Activated naive CD8-positive, alpha-beta T cell treated with anti-CD3 and anti-CD28 coated beads, Interleukin-2, amount 50 U/mL, for 24 hours (primary cell): Measurements from ENCODE around the gene FMN1.
"Not testable (repeated sequence)": the region's sequence is repeated elsewhere in the genome, so short reads cannot be mapped to it uniquely, and the experiment has no call there.

ENCODE experiments used
- ATAC-seq: fragments of 150-1000 bp; cut with Tn5 transposase; one replicate; pipeline ENCODE4 v1.10.0; 2021
- DNase-seq: peaks from one replicate; pipeline ENCODE4 v3.0.0; 2021
- H3K27ac Mint-ChIP-seq: one replicate; pipeline ENCODE4 v1.8.0; 2021; ENCODE audit warnings: mild to moderate bottlenecking, mixed read lengths
- H3K27me3 Mint-ChIP-seq: one replicate; pipeline ENCODE4 v1.8.0; 2021; ENCODE audit warnings: mixed read lengths
- H3K36me3 Mint-ChIP-seq: one replicate; pipeline ENCODE4 v1.8.0; 2021; ENCODE audit warnings: low read depth, mixed read lengths
- H3K4me1 Mint-ChIP-seq: one replicate; pipeline ENCODE4 v1.8.0; 2021; ENCODE audit warnings: mixed read lengths
- H3K4me3 Mint-ChIP-seq: one replicate; pipeline ENCODE4 v1.8.0; 2021; ENCODE audit warnings: mild to moderate bottlenecking, moderate library complexity, mixed read lengths
- H3K9me3 Mint-ChIP-seq: one replicate; pipeline ENCODE4 v1.8.0; 2021; ENCODE audit warnings: mixed read lengths

The FMN1 gene

DNA sequence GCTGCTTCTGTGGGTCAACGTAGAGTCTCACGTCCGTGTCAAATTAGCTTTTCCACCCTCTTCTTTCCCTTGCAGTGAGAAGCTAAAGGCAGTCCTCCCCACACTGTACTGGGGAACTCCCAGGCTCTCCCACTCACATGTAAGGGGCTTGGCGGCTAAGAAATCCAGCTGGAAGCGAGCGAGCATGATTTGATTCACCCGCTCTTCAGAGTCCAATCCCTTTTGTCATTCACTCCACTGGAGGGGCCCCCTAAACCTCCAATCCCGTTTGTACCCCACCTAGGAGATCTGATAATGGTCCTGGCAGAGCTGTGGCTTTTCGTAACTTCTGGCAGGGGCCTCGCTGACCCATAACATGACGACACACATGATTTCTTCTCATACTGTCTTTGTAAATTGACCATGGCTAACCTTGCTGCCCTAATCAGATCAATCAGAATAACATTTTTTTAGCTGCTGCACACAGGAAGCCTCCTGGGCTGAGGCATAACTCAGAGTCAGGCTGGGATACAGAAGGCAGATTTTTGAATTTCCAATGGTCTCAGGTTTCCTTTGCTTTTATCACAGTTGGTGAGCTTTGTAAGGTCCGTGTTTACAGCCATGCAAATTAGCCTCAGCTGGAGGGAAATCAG lies 241.5 kb downstream of the FMN1 start:
- Mint-ChIP-seq H3K9me3 (no peaks in the 10 kb centered on the region), H3K27ac (no peak overlapping the region)
- ATAC-seq = no peak

DNA sequence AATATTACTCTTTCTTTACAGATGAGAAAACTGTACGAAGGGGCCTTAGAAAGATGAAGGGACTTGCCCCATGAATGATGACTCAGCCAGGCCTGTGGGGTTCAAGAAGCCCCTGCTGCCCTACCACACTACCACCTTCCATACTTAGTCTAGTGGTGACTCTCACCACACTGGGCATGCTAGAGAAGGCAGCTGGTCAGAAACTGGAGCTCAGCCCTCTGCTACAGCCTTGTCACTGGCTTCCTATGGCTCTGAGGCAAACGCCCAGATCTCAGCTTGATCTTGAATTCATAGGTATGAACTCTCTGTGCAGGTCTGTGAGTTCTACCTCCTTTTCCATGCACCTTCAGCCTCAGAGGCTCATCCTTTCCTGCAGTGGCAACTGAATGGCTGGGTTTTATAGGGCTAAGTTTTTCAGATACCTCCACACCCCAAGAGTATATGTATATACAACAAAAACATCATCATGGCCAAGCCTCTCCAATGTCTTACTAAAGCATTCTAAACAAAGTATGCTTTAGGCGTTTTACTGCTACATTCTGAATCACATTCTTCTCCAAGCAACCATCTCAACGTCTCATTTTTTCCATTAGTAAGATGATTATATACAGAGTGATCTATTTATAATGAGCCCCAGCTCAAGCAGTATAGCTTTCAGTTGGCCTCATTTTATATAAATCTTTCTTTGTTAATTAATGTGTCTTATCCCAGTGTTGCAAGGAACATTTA lies 242.6 kb downstream of the FMN1 start:
- Mint-ChIP-seq H3K4me3 (no peak overlapping the region), H3K27me3 (no peaks in the 10 kb centered on the region), H3K4me1 (no peaks in the 10 kb centered on the region)

More for the DNA sequence above, 241.5 kb downstream of the FMN1 start:
- Mint-ChIP-seq H3K36me3 (no peaks in the 10 kb centered on the region), H3K4me3 (no peak overlapping the region), H3K4me1 (no peaks in the 10 kb centered on the region), H3K27me3 (peaks cover 5% of the 10 kb centered on the region)
- no peak for DNase-seq

DNA sequence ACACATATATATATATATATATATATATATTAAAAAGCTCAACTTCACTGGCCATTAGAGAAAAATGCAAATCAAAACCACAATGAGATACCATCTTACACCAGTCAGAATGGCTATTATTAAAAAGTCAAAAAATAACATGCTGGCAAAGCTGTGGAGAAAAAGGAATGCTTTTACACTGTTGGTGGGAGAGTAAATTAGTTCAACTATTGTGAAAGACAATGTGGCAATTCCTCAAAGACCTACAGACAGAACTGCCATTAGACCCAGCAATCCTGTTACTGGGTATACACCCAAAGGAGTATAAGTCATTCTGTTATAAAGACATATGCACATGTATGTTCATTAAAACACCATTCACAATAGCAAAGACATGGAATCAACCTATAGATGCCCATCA lies 244.5 kb downstream of the FMN1 start:
- H3K4me3 Mint-ChIP-seq, H3K27me3 Mint-ChIP-seq, H3K36me3 Mint-ChIP-seq, ATAC-seq, DNase-seq, H3K9me3 Mint-ChIP-seq, H3K27ac Mint-ChIP-seq, H3K4me1 Mint-ChIP-seq: not testable (repeated sequence)

More for the DNA sequence above, 242.6 kb downstream of the FMN1 start:
- Mint-ChIP-seq H3K27ac (no peak overlapping the region), H3K36me3 (no peaks in the 10 kb centered on the region), H3K9me3 (no peaks in the 10 kb centered on the region)
- ATAC-seq (no peak), DNase-seq (no peak)

DNA sequence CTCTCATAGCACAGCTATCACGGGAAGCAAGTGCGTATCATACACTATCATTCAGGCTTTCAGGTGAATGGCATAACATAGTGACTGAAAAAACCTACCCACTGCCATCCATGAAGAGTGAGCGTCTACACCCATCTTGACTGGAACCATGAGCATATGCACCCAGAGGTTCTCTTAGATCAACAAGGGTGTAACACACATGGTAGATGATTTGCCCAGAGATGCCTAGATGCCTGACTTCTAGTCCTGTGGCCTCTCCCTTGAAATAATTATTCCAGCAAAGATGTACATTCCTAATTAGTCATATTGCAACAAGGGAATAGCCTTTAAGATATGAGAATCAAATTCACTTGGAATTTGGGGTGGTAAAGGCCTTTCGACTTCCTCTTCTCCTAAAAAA lies 248.3 kb downstream of the FMN1 start:
- Mint-ChIP-seq H3K36me3 (no peaks in the 10 kb centered on the region), H3K4me3 (no peak overlapping the region), H3K9me3 (no peaks in the 10 kb centered on the region), H3K27ac (no peak overlapping the region), H3K27me3 (no peaks in the 10 kb centered on the region), H3K4me1 (no peaks in the 10 kb centered on the region)
- ATAC-seq = no peak
- DNase-seq = no peak

DNA sequence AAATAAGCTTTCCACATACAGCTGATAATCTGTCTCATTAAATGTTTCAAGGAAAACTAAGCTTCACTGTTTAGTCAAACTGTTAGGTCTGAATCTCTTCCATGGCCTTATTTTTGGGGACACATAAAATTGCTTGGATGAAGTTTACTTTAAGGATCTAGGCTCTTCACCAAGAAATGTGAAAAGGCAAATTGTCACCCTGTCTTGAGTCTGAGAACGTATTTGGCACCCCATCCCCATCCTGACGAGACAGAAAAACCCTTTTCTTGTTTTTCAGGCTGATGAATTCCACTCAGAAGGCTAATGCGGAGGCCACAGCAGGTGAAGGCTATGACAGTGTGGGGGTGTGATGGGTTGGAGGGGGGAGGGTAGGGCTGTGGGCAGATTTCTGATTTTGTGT lies 250.1 kb downstream of the FMN1 start:
- no peaks in the 10 kb centered on the region for H3K36me3 Mint-ChIP-seq
- H3K4me1 Mint-ChIP-seq = no peaks in the 10 kb centered on the region
- H3K27ac Mint-ChIP-seq = no peak overlapping the region
- no peaks in the 10 kb centered on the region for H3K27me3 Mint-ChIP-seq
- ATAC-seq (no peak), DNase-seq (no peak)
- H3K9me3 Mint-ChIP-seq = no peaks in the 10 kb centered on the region
- H3K4me3 Mint-ChIP-seq = no peak overlapping the region

DNA sequence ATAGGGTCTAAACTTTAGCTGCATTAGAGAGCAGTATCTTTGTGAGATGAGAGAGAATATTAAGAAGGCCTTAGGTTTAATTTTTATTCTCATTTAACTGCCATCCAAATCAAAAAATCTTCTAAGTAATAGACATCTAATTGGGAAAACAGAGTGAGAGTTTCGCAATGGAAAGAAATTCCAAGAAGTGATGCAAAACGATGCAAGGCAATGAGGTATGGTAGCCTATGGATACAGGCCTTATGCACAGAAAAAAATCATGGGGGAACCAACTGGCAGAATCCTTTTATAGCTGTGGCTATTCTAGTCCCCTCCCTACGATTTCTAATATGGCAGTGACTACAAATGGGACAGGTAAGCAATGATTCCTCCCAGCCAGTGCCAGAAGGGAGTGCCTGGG lies 250.8 kb downstream of the FMN1 start:
- ATAC-seq = no peak
- H3K4me1 Mint-ChIP-seq = no peaks in the 10 kb centered on the region
- H3K9me3 Mint-ChIP-seq = no peaks in the 10 kb centered on the region
- no peak overlapping the region for H3K4me3 Mint-ChIP-seq
- H3K27ac Mint-ChIP-seq = no peak overlapping the region
- H3K27me3 Mint-ChIP-seq = no peaks in the 10 kb centered on the region
- H3K36me3 Mint-ChIP-seq = no peaks in the 10 kb centered on the region
- DNase-seq = no peak

DNA sequence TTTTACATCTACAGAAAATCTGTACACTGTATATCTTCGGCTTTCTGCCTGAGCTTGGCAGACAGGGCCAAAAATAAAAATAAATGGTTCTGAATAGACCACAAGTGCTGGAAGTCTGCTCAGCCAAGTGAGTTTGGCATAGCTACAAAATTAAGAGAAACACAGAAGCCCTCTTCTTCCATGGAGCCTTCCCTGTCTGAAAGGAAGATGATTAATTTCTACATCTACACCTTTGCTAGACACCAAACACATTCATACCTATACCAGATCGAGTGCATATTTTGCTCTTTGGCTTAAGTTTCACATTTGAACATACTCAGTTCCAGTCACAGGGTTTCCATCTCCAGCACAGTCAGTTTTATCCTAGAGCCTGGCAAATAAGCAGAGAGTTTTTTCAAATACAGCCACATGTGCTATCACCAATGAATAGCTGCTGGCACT lies 252.1 kb downstream of the FMN1 start:
- no peak overlapping the region for H3K27ac Mint-ChIP-seq

DNA sequence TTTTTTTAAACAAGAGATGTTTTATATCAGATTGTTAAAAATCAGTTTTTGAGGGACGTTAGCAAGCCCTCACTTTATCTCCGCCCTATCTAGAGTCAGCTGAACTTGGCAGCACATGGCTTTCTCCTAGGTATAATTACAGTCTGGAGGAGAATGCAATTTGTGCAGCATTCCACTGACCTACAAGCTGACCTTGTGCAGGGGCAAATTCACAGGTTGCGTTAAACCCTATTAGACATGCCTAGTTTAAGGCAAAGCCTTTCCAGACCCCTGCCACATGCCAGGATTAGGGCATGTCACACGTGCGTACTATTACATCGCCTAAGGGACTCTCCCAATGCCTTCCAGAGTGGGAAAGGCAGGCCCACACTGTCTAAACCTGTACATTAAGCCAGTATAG lies 252.7 kb downstream of the FMN1 start:
- H3K4me3 Mint-ChIP-seq = no peak overlapping the region
- no peaks in the 10 kb centered on the region for H3K9me3 Mint-ChIP-seq
- H3K36me3 Mint-ChIP-seq = no peaks in the 10 kb centered on the region
- H3K4me1 Mint-ChIP-seq = no peaks in the 10 kb centered on the region
- H3K27me3 Mint-ChIP-seq = peaks cover 8% of the 10 kb centered on the region
- DNase-seq (no peak), ATAC-seq (no peak)
- peak overlapping the region; percentile 3 for H3K27ac Mint-ChIP-seq

More for the DNA sequence above, 252.1 kb downstream of the FMN1 start:
- no peak for DNase-seq
- ATAC-seq = no peak
- Mint-ChIP-seq H3K27me3 (peaks cover 6% of the 10 kb centered on the region), H3K9me3 (no peaks in the 10 kb centered on the region), H3K36me3 (no peaks in the 10 kb centered on the region), H3K4me1 (no peaks in the 10 kb centered on the region), H3K4me3 (no peak overlapping the region)

DNA sequence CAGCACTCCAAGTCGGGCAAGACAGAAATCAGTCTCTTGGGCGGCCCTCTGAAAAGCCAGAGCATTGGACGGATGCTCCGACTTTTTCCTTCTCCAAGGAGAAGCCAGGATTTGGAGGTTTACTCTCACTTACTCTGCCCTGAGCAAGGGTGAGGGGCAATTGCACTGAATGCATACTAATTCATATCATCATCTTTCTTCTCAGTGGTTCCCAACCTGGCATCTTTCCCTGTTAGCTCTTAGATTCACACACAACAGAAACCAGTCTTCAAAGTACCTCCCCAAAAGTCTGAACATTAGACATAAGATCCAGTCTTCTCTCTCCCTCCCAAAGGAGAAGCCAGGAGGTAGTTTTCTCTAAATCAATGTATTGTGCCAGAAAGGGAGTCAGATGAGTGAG lies 257.5 kb downstream of the FMN1 start:
- ATAC-seq (no peak), DNase-seq (no peak)
- Mint-ChIP-seq H3K36me3 (no peaks in the 10 kb centered on the region), H3K27me3 (peaks cover 28% of the 10 kb centered on the region), H3K4me1 (no peaks in the 10 kb centered on the region), H3K4me3 (no peak overlapping the region), H3K27ac (no peak overlapping the region), H3K9me3 (peaks cover 11% of the 10 kb centered on the region)

DNA sequence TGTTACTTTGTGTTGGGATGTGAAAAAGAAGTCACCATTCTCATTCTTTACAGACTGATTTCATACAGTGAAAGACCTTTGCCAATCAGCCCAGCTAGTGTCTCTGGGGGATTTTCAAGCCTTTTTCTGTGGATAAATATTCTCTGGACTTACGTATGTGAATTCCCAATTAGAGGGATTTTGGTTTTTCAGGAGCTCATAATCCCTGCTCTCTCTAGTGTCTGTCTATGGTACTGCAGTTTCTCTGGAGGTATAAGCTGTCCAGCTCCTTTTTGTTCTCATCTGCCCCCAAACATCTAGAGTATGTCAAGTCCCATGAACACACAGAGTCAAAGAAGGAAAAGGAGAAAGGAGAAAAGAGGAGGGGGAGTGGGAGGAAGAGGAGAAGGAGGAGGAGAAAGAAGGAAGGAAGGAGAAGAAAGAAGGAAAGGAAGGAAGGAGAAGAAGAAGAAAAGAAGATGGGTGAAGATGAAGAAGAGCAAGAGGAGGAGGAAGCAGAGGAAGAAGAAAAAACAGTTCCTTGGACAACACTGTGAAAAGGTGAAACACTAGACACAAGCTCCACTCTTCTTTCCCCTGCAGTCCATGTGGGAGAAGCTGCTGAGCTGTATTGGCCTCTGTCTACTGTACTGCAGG lies 258.1 kb downstream of the FMN1 start:
- peaks cover 28% of the 10 kb centered on the region for H3K27me3 Mint-ChIP-seq
- H3K27ac Mint-ChIP-seq = no peak overlapping the region
- H3K4me3 Mint-ChIP-seq = no peak overlapping the region
- DNase-seq (no peak), ATAC-seq (no peak)
- peaks cover 11% of the 10 kb centered on the region for H3K9me3 Mint-ChIP-seq
- no peaks in the 10 kb centered on the region for H3K36me3 Mint-ChIP-seq
- H3K4me1 Mint-ChIP-seq = no peaks in the 10 kb centered on the region

DNA sequence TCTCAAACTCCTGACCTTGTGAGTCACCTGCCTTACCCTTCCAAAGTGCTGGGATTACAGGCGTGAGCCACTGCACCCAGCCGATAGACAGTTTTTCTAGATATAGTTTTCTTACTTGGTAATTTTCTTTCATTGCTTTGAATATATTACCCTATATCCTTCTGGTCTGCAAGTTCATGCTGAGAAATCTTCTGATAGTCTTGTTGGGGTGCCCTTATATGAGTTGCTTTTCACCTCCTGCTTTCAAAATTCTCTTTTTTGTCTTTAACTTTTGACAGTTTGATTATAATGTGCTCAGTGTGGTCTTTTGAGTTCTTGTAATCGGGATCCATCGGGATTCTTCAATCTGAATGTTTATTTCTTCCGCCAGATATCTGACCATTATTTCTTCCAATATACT lies 259.4 kb downstream of the FMN1 start:
- H3K36me3 Mint-ChIP-seq = no peaks in the 10 kb centered on the region
- ATAC-seq = no peak
- no peak overlapping the region for H3K27ac Mint-ChIP-seq
- peaks cover 28% of the 10 kb centered on the region for H3K27me3 Mint-ChIP-seq
- H3K4me3 Mint-ChIP-seq = no peak overlapping the region
- H3K9me3 Mint-ChIP-seq = peaks cover 11% of the 10 kb centered on the region
- DNase-seq = no peak
- no peaks in the 10 kb centered on the region for H3K4me1 Mint-ChIP-seq

DNA sequence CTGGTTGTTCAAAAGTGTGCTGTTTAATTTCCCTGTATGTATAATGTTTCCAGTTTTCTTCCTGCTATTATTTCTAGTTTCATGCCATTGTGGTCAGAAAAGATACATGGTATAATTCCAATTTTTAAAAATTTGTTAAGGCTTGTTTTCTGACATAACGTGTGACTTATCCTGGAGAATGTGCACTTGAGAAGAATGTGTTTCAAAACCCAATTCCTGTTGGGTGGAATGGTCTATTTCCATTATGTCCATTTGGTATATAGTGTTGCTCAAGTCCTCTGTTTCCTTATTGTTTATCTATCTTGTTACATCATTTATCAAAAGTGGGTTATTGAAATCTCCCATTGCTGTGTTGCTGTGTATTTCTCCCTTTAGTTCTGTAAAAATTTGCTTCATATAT lies 261.3 kb downstream of the FMN1 start:
- DNase-seq = no peak
- peaks cover 28% of the 10 kb centered on the region for H3K27me3 Mint-ChIP-seq

DNA sequence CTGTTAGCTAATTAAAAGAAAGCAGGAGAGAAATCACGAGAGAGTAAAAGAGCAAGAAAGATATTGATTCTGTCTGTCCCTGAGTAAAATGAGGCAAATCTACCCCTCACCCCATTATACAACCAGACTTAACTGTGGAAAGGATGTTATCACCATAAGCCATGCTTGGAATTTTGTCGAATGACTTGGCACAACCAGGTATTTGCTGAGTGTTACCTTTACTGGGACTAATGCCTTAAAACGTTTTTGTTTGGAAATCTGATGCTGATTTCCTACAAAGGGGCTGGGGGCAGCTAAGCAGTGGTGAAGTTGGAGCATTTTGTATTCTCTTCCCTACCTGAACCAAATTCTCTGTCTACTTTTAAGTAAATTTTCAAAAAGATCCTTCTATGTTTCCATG lies 265.6 kb downstream of the FMN1 start:
- H3K4me3 Mint-ChIP-seq = no peak overlapping the region
- H3K4me1 Mint-ChIP-seq = no peaks in the 10 kb centered on the region
- peaks cover 5% of the 10 kb centered on the region for H3K27me3 Mint-ChIP-seq
- H3K9me3 Mint-ChIP-seq = no peaks in the 10 kb centered on the region
- ATAC-seq (no peak), DNase-seq (no peak)
- H3K36me3 Mint-ChIP-seq = no peaks in the 10 kb centered on the region
- no peak overlapping the region for H3K27ac Mint-ChIP-seq

More for the DNA sequence above, 261.3 kb downstream of the FMN1 start:
- ATAC-seq = no peak
- no peak overlapping the region for H3K27ac Mint-ChIP-seq
- no peak overlapping the region for H3K4me3 Mint-ChIP-seq
- H3K4me1 Mint-ChIP-seq = no peaks in the 10 kb centered on the region
- H3K36me3 Mint-ChIP-seq = no peaks in the 10 kb centered on the region
- H3K9me3 Mint-ChIP-seq = peaks cover 11% of the 10 kb centered on the region

DNA sequence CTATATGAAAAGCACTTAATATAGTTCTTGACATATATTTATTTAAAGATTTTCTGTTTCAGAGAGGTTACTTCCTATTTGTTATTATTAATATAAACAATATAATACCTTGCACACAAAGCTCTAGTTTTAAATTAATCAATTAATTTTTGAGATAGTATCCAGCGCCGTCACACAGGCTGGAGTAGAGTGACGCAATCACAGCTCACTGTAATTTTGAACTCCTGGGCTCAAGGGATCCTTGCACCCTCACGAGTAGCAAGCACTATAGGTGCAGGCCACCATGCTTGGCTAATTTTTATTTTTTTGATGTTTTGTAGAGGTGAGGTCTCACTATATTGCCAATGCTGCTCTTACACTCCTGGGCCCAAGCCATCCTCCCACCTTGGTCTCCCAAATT lies 267.4 kb downstream of the FMN1 start:
- Mint-ChIP-seq H3K4me3 (no peak overlapping the region), H3K36me3 (no peaks in the 10 kb centered on the region), H3K4me1 (no peaks in the 10 kb centered on the region), H3K27ac (no peak overlapping the region), H3K27me3 (no peaks in the 10 kb centered on the region), H3K9me3 (no peaks in the 10 kb centered on the region)
- DNase-seq (no peak), ATAC-seq (no peak)

DNA sequence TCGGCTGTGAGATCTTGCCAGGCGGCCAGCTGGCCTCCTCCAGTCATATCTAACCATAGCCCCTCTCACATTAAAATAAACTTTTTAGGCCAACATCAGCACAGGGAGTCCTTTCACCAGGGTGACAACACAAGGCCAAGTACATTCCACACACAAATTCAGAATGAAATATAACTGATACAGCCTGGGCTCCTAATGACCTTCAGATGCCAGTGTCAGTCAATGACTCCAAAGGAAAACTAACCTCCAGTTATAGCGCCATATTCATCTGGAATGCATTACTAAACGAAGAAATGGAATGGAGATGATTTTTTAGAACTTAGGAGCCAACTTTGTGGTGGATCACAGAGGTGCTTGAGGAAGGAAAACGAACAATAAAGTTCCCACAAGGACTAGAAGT lies 271.3 kb downstream of the FMN1 start:
- Mint-ChIP-seq H3K27me3 (no peaks in the 10 kb centered on the region), H3K4me3 (no peak overlapping the region), H3K27ac (no peak overlapping the region), H3K4me1 (no peaks in the 10 kb centered on the region), H3K9me3 (no peaks in the 10 kb centered on the region), H3K36me3 (no peaks in the 10 kb centered on the region)
- no peak for DNase-seq
- ATAC-seq = no peak
